ENCODE measurements around the gene FGF14. TPM values are rescaled to one million over a fixed set of nuclear protein-coding genes. Genes with fewer than 3 reads are reported as not detected.

Gene FGF14
- total RNA-seq, 2 donors from 2014 or later: under 0.01 to 0.28 TPM

GRCh38 chr13:102260256-102260655 lies 141.6 kb downstream of the FGF14 start:
- TF ChIP-seq POLR2AphosphoS5 (IDR thresholded peaks at IDR 0.05) (no peak), POLR2A (IDR thresholded peaks at IDR 0.05) (no peak)
- TF ChIP-seq, protein P1, sequence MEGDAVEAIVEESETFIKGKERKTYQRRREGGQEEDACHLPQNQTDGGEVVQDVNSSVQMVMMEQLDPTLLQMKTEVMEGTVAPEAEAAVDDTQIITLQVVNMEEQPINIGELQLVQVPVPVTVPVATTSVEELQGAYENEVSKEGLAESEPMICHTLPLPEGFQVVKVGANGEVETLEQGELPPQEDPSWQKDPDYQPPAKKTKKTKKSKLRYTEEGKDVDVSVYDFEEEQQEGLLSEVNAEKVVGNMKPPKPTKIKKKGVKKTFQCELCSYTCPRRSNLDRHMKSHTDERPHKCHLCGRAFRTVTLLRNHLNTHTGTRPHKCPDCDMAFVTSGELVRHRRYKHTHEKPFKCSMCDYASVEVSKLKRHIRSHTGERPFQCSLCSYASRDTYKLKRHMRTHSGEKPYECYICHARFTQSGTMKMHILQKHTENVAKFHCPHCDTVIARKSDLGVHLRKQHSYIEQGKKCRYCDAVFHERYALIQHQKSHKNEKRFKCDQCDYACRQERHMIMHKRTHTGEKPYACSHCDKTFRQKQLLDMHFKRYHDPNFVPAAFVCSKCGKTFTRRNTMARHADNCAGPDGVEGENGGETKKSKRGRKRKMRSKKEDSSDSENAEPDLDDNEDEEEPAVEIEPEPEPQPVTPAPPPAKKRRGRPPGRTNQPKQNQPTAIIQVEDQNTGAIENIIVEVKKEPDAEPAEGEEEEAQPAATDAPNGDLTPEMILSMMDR (IDR thresholded peaks at IDR 0.05): no peak
- H3K36me3 ChIP-seq: no peaks in the 10 kb centered on the region
- H3K9me3 ChIP-seq: no peaks in the 10 kb centered on the region
- no peak overlapping the region for H3K4me3 ChIP-seq
- no peaks in the 10 kb centered on the region for H3K4me1 ChIP-seq (replicated peaks)
- DNase-seq (ENCODE audit: low spot score): no peak
- 82% methylated on average over 6 of the region's 6 CpGs for WGBS
- no peak overlapping the region for H3K27ac ChIP-seq
- intact Hi-C loops (cut with DNase I): no loop called here
- H3K27me3 ChIP-seq (replicated peaks; ENCODE audit: insufficient read depth): no peaks in the 10 kb centered on the region

DNA sequence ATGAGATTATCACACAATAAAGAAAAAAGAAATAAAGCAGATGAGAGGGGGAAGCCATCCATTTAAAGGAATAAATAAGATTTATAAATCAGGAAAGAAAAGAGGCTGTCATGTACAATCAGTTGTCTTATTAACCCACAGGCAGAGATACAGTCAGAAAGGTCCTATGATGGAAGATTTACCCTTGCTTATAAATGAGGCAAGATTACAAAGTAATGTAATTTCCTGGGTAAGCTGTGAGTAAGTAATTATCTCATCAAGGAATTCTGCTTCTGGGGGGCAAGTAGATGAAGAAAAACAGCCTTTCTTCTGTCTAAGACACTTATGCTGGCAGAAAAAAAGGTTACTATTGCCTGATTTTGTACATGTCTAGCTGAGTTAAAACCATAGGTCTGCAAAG lies 146.4 kb downstream of the FGF14 start:
- no peak overlapping the region for H3K4me3 ChIP-seq
- intact Hi-C loops (cut with DNase I): no loop called here
- TF ChIP-seq POLR2A (IDR thresholded peaks at IDR 0.05) (no peak), POLR2AphosphoS5 (IDR thresholded peaks at IDR 0.05) (no peak)
- TF ChIP-seq, protein P1 (IDR thresholded peaks at IDR 0.05): no peak
- no peak for DNase-seq (ENCODE audit: low spot score)
- H3K9me3 ChIP-seq: no peaks in the 10 kb centered on the region
- H3K27me3 ChIP-seq (replicated peaks; ENCODE audit: insufficient read depth): no peaks in the 10 kb centered on the region
- H3K36me3 ChIP-seq: no peaks in the 10 kb centered on the region
- no peaks in the 10 kb centered on the region for H3K4me1 ChIP-seq (replicated peaks)
- H3K27ac ChIP-seq: no peak overlapping the region

DNA sequence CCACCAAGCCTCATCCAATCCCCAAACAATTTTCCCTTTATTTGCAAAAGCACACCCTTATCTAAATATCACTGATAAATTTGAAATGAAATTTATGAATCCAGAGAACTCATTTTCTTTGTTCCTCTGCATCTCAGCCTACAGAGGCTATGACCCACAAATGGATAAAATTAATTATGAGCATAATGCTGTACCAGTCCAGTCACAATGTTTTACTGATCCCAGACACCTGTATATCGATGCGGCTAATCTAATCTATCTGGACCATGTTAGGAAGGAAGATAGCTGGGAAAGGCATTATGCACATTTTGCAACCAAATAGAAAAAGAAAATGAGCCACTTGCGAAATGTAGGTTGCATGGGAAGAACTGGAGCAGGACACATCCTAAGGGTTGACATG lies 150.0 kb downstream of the FGF14 start:
- H3K36me3 ChIP-seq: no peaks in the 10 kb centered on the region
- TF ChIP-seq POLR2AphosphoS5 (IDR thresholded peaks at IDR 0.05): no peak
- TF ChIP-seq POLR2A (IDR thresholded peaks at IDR 0.05): no peak
- TF ChIP-seq, protein P1 (IDR thresholded peaks at IDR 0.05): no peak
- no peaks in the 10 kb centered on the region for H3K4me1 ChIP-seq (replicated peaks)
- DNase-seq (ENCODE audit: low spot score): no peak
- 72% methylated on average over 3 of the region's 3 CpGs for WGBS
- H3K9me3 ChIP-seq: no peaks in the 10 kb centered on the region
- H3K4me3 ChIP-seq: no peak overlapping the region
- no peaks in the 10 kb centered on the region for H3K27me3 ChIP-seq (replicated peaks; ENCODE audit: insufficient read depth)
- intact Hi-C loops (cut with DNase I): no loop called here
- no peak overlapping the region for H3K27ac ChIP-seq

DNA sequence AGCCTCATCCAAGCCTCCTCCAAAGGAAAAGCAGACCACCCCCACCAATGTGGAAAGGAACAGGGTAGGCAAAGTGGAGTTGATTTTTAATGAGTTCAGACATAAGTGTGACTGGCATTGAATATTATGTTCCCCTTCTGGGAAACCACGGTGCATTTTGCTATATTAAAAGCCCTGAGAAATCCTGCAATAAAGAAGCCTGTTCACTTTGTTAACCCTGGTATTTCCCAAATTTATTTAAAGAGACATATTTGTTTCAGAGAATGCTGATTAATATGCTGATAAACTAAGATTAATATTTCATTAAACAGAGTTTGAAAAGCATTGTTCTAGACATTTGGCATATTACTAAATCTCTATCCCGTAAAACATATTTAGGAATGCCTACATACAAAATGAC lies 151.4 kb downstream of the FGF14 start:
- no peak for DNase-seq (ENCODE audit: low spot score)
- intact Hi-C loops (cut with DNase I): no loop called here
- no peaks in the 10 kb centered on the region for H3K36me3 ChIP-seq
- 42% methylated on average over 2 of the region's 2 CpGs for WGBS
- H3K4me3 ChIP-seq: no peak overlapping the region
- no peak for TF ChIP-seq POLR2AphosphoS5 (IDR thresholded peaks at IDR 0.05)
- TF ChIP-seq, protein P1 (IDR thresholded peaks at IDR 0.05): no peak
- TF ChIP-seq POLR2A (IDR thresholded peaks at IDR 0.05): no peak
- H3K4me1 ChIP-seq (replicated peaks): no peaks in the 10 kb centered on the region
- no peak overlapping the region for H3K27ac ChIP-seq
- H3K9me3 ChIP-seq: no peaks in the 10 kb centered on the region
- no peaks in the 10 kb centered on the region for H3K27me3 ChIP-seq (replicated peaks; ENCODE audit: insufficient read depth)

DNA sequence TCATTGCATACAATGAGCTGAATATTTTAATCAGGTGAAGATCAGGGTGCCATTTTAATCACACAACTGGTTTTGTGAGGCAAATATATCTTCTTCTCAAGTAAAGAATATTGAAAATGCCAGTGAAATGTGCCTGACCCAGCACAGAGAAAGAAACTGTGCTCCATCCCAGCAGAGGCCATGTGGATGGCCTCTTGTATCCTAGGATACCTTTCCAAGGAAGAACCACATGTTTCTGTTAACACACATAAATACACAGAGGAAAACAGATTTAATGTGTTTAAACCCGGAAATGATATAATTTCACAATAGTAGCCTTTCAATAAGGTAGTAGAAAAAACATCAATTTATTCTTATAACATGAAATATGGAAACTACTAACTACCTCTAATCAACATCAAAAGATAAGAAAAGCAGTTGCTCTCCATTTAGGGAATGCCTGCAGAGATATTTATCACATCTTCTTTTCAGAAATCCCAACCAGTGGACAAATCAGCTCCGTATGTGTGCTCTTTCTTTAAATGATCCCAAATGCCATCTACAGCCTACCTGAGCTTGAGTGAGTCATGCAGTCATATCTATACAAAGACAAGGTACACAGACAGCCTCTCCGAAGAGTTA lies 157.1 kb downstream of the FGF14 start:
- H3K36me3 ChIP-seq: no peaks in the 10 kb centered on the region

More for the DNA sequence above, 157.1 kb downstream of the FGF14 start:
- no peak overlapping the region for H3K27ac ChIP-seq
- H3K27me3 ChIP-seq (replicated peaks; ENCODE audit: insufficient read depth): no peaks in the 10 kb centered on the region
- H3K4me1 ChIP-seq (replicated peaks): no peaks in the 10 kb centered on the region
- no peak overlapping the region for H3K4me3 ChIP-seq
- TF ChIP-seq POLR2A (IDR thresholded peaks at IDR 0.05) (no peak), POLR2AphosphoS5 (IDR thresholded peaks at IDR 0.05) (no peak)
- TF ChIP-seq, protein P1 (IDR thresholded peaks at IDR 0.05): no peak
- no peak for DNase-seq (ENCODE audit: low spot score)
- 64% methylated on average over 3 of the region's 3 CpGs for WGBS
- no peaks in the 10 kb centered on the region for H3K9me3 ChIP-seq
- intact Hi-C loops (cut with DNase I): no loop called here
